C4-2B (cell line): ENCODE results near the gene FAM193B.

ENCODE experiments used
- H3K27ac ChIP-seq: fragments of 450-650 bp; 2 replicates; pipeline ENCODE4 v1.5.1; 2017
- CTCF ChIP-seq: fragments of 450-650 bp; conservative IDR thresholded peaks from 2 replicates; pipeline ENCODE4 v1.5.1; 2017; ENCODE audit warnings: mild to moderate bottlenecking
- ZFX ChIP-seq: fragments of 450-650 bp; IDR thresholded peaks from 2 replicates; pipeline ENCODE4 v1.6.1; 2017

The FAM193B gene

GRCh38 chr5:177478711-177479646 lies 75.4 kb downstream of the FAM193B start:
- peak overlapping the region; percentile 63 for H3K27ac ChIP-seq
- TF ChIP-seq CTCF = no peak
- no peak for TF ChIP-seq ZFX

- TF ChIP-seq CTCF = no peak
- TF ChIP-seq ZFX = no peak
- H3K27ac ChIP-seq = peak overlapping the region; percentile 63
Observed at GRCh38 chr5:177477701-177478477, 76.5 kb downstream of the FAM193B start.

DNA sequence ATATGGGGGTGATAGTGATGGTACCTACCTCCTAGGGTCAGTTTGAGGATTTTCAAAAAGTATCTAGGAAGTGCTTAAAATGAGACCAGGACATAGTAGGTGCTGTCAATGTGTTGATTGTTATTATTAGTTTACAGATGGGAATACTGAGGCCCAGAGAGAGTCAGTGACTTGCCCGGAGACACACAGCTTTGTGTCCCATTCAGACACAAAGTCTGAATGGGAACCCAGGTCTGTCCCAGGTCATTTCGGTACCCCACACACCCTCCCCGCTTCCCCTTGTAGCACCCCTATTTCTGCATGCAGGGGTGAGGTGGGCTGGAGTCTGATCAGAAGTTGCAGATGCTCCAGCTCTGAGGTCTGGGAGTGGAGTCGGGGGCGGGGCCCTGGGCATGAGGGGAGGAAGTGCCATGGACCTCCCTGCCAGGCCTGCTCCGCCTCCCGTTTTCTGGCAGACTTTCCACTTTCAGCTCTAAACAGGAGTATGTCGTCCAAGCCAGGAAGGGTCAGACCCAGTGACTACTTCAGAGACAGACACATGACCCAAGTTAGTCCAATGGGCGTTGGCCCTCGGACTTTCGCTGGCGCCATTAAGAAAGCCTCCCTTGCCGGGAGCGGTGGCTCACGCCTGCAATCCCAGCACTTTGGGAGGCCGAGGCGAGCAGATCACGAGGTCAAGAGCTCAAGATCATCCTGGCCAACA lies 77.7 kb downstream of the FAM193B start:
- H3K27ac ChIP-seq = no peak overlapping the region
- TF ChIP-seq ZFX (no peak), CTCF (no peak)

DNA sequence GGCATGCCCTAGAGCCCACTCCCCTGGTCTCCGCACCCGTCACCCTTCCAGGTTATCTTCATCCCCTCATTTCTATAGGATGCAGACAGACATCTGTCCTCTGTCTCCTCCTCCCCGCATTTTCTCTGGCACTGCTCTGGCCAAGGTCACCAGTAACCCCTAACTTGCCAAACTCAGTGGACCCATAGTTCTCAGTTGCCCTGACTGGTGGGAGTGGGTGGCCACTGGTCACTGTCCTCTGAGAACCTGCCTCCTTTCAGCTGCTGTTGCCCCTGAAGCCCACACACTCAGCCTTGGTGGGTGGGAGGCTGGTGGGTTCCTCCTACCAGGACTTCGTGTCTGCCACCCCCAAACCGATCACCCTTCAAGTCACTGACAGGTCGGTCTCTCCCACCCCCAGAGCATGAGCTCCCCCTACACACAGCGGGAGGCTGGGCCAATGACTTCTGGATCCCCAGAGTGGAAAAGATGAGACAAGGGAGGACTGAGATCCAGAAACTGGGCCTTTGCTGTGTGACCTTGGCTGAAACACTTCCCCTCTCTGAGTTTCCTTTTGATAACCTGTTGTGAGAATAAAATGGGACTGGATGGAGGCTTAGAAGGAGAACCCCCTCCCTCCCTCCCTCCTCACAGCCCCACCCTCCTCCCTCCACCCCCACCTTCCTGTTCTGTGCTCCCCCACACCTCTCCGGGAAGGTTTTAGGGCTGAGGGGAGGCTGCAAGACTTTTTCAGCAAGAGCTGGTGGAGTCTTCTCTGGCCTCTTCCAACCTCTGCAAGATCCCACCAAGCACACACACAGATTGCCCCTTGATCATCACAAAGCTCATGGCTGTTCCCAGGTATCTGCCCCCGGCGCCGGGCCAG lies 78.6 kb downstream of the FAM193B start:
- H3K27ac ChIP-seq = no peak overlapping the region
- TF ChIP-seq ZFX = no peak
- TF ChIP-seq CTCF = no peak

- TF ChIP-seq ZFX = no peak
- no peak for TF ChIP-seq CTCF
- no peak overlapping the region for H3K27ac ChIP-seq
Observed at GRCh38 chr5:177474846-177475562, 79.4 kb downstream of the FAM193B start.

DNA sequence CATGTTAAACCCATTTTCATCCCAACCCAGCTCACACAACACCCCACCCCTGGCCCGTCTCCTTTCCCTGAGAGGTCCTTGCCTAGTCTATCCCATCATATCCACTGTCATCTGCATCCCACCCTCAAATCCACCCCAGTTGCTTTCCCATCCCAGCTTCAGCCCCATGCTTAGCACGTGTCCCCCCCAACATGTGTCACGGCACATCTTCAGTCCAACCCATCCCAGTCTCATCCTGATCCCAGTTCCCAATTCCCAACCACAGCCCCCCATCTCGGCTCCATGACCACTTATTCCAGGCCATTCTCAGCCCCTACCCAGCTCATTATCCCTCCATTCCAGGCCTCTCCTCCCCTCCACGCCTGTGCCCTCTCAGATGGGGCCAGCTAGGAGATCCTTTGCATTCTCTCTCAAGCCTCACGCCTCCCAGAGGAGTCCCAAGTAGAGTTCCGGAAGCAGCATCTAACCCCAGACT lies 80.3 kb downstream of the FAM193B start:
- no peak overlapping the region for H3K27ac ChIP-seq
- no peak for TF ChIP-seq ZFX
- no peak for TF ChIP-seq CTCF
